Measurements from ENCODE around the gene SH3YL1. TPM values are rescaled to one million over a fixed set of nuclear protein-coding genes. Genes with fewer than 3 reads are reported as not detected.

The SH3YL1 gene
- total RNA-seq, 1 donor from 2014 or later = 120 TPM

DNA sequence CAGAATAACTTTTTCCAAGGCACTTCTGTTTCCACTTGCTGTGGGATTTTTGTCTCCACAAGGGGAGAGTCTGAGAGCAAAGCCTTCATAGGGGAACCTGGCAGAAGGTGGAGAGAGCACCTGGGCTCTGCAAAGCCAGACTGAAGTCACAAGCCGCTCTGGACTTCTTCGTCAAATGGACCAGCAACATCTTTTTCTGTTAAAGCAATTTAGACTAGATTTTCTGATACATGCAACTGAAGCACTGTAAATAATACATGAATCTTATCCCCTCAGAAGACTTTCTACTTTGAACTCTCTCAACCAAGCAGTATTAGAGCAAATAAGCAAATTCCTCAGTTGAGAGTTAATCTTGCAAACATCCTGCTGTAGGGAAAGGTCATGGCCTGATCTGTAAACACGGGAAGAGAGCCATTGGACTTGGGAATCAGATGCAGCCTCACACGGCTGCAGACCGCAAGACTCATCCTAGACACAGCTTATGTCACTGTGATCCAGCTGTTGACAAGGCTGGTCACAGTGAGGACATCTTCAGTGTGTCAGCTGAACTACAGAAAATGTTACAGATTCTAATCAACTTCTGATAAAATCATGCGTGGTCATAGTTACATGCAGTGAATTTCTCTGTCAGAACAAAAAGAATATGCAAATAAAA is 3.2 kb downstream of the SH3YL1 start:
- H3K4me1 Mint-ChIP-seq (ENCODE audit: low read depth) = peaks cover 39% of the 10 kb centered on the region
- peak overlapping the region; percentile 90 for H3K27ac Mint-ChIP-seq
- TF ChIP-seq, protein P1, sequence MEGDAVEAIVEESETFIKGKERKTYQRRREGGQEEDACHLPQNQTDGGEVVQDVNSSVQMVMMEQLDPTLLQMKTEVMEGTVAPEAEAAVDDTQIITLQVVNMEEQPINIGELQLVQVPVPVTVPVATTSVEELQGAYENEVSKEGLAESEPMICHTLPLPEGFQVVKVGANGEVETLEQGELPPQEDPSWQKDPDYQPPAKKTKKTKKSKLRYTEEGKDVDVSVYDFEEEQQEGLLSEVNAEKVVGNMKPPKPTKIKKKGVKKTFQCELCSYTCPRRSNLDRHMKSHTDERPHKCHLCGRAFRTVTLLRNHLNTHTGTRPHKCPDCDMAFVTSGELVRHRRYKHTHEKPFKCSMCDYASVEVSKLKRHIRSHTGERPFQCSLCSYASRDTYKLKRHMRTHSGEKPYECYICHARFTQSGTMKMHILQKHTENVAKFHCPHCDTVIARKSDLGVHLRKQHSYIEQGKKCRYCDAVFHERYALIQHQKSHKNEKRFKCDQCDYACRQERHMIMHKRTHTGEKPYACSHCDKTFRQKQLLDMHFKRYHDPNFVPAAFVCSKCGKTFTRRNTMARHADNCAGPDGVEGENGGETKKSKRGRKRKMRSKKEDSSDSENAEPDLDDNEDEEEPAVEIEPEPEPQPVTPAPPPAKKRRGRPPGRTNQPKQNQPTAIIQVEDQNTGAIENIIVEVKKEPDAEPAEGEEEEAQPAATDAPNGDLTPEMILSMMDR (IDR thresholded peaks at IDR 0.05; ENCODE audit: unreplicated experiment) = no peak
- peaks cover 15% of the 10 kb centered on the region for H3K36me3 Mint-ChIP-seq (ENCODE audit: insufficient read depth)
- H3K4me3 Mint-ChIP-seq (ENCODE audit: low read depth) = peak overlapping the region; percentile 54
- peaks cover 9% of the 10 kb centered on the region for H3K9me3 Mint-ChIP-seq (ENCODE audit: low read depth)
- no peaks in the 10 kb centered on the region for H3K27me3 Mint-ChIP-seq
- no peak for DNase-seq (ENCODE audit: low spot score, unreplicated experiment)

DNA sequence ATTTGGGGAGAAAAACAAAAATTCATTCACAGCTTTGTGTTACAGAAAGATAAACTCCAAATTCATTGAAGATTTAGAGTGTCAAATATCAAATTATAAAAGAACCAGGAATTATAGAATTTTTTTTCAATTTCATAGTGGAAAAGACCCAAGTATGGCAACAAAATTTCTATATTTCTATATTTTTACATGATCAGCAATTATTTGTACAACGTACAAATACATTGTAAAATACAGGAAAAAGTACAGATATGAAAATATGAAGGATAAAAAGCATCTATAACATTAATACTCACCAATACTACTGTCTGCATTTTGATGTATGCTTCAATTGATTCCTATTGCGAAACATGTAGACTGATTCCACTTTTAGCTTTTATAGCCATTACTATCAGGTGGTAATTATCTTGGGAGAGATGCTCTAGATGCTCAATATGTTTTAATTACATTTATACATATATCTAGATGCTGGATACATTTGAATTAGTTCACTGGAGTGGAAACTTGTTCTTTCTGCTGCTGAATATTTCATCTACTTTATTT is 4.0 kb downstream of the SH3YL1 start:
- Mint-ChIP-seq H3K4me3 (ENCODE audit: low read depth) (peak overlapping the region; percentile 54), H3K27me3 (no peaks in the 10 kb centered on the region), H3K36me3 (ENCODE audit: insufficient read depth) (peaks cover 15% of the 10 kb centered on the region), H3K9me3 (ENCODE audit: low read depth) (peaks cover 9% of the 10 kb centered on the region), H3K4me1 (ENCODE audit: low read depth) (peaks cover 36% of the 10 kb centered on the region), H3K27ac (peak overlapping the region; percentile 90)
- TF ChIP-seq, protein P1 (IDR thresholded peaks at IDR 0.05; ENCODE audit: unreplicated experiment) = no peak
- no peak for DNase-seq (ENCODE audit: low spot score, unreplicated experiment)

DNA sequence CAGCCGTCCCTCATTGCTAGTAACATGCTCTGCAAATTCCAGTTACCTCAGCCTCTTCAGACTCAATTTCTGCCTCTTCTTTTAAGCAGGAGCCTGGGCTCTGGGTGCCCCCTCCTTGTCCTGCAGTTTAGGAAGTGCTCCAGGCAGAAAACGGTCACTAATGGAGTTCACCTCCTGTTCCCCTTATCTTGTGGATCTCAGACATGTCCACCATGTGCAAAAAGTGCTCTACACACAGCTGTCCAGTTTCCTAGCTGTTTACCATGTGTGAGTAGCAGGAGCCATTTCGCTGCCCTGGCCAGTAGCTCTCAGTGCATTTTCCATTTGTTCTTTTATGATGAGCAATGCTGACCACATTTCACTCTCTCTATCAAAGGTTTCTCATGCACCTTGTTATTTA is 4.9 kb downstream of the SH3YL1 start:
- H3K27ac Mint-ChIP-seq = peak overlapping the region; percentile 44
- DNase-seq (ENCODE audit: low spot score, unreplicated experiment) = no peak
- H3K9me3 Mint-ChIP-seq (ENCODE audit: low read depth) = peaks cover 9% of the 10 kb centered on the region
- H3K4me1 Mint-ChIP-seq (ENCODE audit: low read depth) = peaks cover 40% of the 10 kb centered on the region
- TF ChIP-seq, protein P1 (IDR thresholded peaks at IDR 0.05; ENCODE audit: unreplicated experiment) = no peak
- H3K27me3 Mint-ChIP-seq = no peaks in the 10 kb centered on the region
- peaks cover 15% of the 10 kb centered on the region for H3K36me3 Mint-ChIP-seq (ENCODE audit: insufficient read depth)
- H3K4me3 Mint-ChIP-seq (ENCODE audit: low read depth) = no peak overlapping the region

DNA sequence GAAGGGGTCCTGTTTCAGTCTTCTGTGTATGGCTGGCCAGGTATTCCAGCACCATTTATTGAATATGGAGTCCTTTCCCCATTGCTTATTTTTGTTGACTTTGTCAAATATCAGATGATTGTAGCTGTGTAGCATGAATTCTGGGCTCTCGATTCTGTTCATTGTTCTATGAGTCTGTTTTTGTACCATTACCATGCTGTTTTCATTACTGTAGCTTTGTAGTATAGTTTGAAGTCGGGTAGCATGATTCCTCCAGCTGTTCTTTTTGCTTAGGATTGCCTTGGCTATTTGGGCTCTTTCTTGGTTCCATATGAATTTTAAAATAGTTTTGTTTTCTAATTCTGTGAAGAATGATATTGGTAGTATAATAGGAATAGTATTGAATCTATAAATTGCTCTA is 6.0 kb downstream of the SH3YL1 start:
- H3K36me3 Mint-ChIP-seq (ENCODE audit: insufficient read depth) = peaks cover 15% of the 10 kb centered on the region
- TF ChIP-seq, protein P1 (IDR thresholded peaks at IDR 0.05; ENCODE audit: unreplicated experiment) = no peak
- peaks cover 9% of the 10 kb centered on the region for H3K9me3 Mint-ChIP-seq (ENCODE audit: low read depth)
- no peaks in the 10 kb centered on the region for H3K27me3 Mint-ChIP-seq
- H3K4me1 Mint-ChIP-seq (ENCODE audit: low read depth) = peaks cover 38% of the 10 kb centered on the region
- no peak overlapping the region for H3K4me3 Mint-ChIP-seq (ENCODE audit: low read depth)
- no peak overlapping the region for H3K27ac Mint-ChIP-seq
- no peak for DNase-seq (ENCODE audit: low spot score, unreplicated experiment)

DNA sequence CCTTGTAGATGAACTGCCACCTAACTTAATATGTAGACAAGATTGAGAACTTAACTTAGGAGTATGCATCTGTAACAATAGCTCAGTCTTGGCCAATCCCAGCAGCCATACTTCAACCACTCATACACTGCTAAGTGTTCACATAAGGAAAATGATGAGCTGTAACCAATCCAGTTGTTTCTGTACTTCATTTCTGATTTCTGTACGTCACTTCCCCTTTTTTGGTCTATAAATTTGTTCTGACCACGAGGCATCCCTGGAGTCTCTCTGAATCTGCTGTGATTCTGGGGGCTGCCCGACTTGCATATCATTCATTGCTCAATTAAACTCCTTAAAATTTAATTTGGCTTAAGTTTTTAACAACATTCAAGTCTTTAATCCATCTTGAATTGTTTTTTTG is 6.4 kb downstream of the SH3YL1 start:
- TF ChIP-seq, protein P1 (IDR thresholded peaks at IDR 0.05; ENCODE audit: unreplicated experiment) = no peak
- no peaks in the 10 kb centered on the region for H3K27me3 Mint-ChIP-seq
- peaks cover 17% of the 10 kb centered on the region for H3K36me3 Mint-ChIP-seq (ENCODE audit: insufficient read depth)
- H3K4me3 Mint-ChIP-seq (ENCODE audit: low read depth) = no peak overlapping the region
- H3K27ac Mint-ChIP-seq = no peak overlapping the region
- no peak for DNase-seq (ENCODE audit: low spot score, unreplicated experiment)
- peaks cover 34% of the 10 kb centered on the region for H3K4me1 Mint-ChIP-seq (ENCODE audit: low read depth)
- H3K9me3 Mint-ChIP-seq (ENCODE audit: low read depth) = peaks cover 9% of the 10 kb centered on the region

All from progenitor cell of endocrine pancreas (in vitro differentiated cells).